GM10248 (cell line): ENCODE data around the gene SMIM41.

Experiments
- CTCF ChIA-PET: fragments of 300-600 bp; sonication (Branson Sonifier 250); formaldehyde crosslinking; extraction: SDS; loops from one replicate; lab custom pipeline; 2021; ENCODE audit warnings: antibody characterized with exemption; lab: Yijun Ruan, JAX
- POLR2A ChIA-PET: fragments of 350-650 bp; sonication (Branson Sonifier 250); formaldehyde crosslinking; extraction: SDS; loops from one replicate; lab custom pipeline; 2020; ENCODE audit warnings: antibody characterized with exemption; lab: Yijun Ruan, JAX
- DNase-seq: peaks from one replicate; pipeline ENCODE4 v3.0.0; 2012; ENCODE audit errors: extremely low spot score
- TF ChIP-seq, protein P1 (sequence below): IDR thresholded peaks from 2 replicates; pipeline ENCODE4 v1.5.1; 2012; ENCODE audit warnings: mild to moderate bottlenecking, low read depth; ENCODE audit errors: extremely low read depth, missing control alignments, control extremely low read depth

SMIM41 gene

DNA sequence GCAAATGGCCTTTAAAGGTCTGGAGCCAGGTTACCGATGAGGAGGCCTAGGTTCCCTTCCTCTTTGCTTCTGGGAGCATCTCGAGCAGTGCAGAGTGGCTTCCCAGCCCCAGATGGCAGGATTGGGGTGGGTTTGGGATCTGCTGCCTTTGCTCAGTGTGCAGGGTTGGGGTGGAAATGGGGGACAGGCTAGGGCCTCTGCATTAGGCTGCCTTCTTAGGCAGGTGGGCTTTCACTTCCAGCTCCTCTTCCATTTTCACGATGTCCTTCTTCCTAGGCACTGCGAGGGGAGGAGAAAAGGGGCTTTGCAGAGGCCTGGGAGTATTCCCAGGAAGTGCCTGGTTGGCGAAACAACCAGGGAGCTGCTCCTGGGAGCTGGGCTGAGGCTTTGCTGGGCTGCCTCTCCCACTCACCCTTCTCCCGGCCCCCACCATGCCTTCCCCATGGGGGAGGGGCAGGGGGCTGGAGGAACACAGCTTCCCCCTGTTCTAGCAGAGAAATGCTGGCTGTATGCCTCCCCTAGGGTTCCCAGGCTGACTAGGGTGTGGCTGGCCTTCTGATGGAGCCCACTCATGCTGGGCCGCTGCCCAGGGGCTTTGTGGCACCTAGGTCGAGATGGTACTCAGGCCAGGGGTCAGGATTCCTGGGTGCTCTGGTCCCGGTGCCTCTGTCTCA is 25.8 kb upstream of the SMIM41 start:
- TF ChIP-seq, protein P1, sequence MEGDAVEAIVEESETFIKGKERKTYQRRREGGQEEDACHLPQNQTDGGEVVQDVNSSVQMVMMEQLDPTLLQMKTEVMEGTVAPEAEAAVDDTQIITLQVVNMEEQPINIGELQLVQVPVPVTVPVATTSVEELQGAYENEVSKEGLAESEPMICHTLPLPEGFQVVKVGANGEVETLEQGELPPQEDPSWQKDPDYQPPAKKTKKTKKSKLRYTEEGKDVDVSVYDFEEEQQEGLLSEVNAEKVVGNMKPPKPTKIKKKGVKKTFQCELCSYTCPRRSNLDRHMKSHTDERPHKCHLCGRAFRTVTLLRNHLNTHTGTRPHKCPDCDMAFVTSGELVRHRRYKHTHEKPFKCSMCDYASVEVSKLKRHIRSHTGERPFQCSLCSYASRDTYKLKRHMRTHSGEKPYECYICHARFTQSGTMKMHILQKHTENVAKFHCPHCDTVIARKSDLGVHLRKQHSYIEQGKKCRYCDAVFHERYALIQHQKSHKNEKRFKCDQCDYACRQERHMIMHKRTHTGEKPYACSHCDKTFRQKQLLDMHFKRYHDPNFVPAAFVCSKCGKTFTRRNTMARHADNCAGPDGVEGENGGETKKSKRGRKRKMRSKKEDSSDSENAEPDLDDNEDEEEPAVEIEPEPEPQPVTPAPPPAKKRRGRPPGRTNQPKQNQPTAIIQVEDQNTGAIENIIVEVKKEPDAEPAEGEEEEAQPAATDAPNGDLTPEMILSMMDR, result no peak
- ChIA-PET POLR2A (no interaction called here), CTCF (interaction anchor here (1.5 to 42.5 kb wide), 4 partner anchors 13 to 21 kb away, joined by 4 to 1220 read pairs (median 13); partner anchors contain the start of gene ATG101)
- DNase-seq, result no peak

DNA sequence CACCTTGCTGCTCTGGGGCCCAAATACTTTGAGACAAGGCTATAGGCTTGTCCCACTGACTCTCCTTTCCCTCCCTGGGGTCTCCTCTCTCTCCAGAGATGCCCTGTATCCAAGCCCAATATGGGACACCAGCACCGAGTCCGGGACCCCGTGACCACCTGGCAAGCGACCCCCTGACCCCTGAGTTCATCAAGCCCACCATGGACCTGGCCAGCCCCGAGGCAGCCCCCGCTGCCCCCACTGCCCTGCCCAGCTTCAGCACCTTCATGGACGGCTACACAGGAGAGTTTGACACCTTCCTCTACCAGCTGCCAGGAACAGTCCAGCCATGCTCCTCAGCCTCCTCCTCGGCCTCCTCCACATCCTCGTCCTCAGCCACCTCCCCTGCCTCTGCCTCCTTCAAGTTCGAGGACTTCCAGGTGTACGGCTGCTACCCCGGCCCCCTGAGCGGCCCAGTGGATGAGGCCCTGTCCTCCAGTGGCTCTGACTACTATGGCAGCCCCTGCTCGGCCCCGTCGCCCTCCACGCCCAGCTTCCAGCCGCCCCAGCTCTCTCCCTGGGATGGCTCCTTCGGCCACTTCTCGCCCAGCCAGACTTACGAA is 25.2 kb upstream of the SMIM41 start:
- TF ChIP-seq, protein P1, result no peak
- POLR2A ChIA-PET, result no interaction called here
- DNase-seq, result no peak
- CTCF ChIA-PET, result interaction anchor here (0.9 to 42.5 kb wide), 4 partner anchors 10 to 22 kb away, joined by 4 to 1220 read pairs (median 4); no protein-coding TSS in a partner anchor

DNA sequence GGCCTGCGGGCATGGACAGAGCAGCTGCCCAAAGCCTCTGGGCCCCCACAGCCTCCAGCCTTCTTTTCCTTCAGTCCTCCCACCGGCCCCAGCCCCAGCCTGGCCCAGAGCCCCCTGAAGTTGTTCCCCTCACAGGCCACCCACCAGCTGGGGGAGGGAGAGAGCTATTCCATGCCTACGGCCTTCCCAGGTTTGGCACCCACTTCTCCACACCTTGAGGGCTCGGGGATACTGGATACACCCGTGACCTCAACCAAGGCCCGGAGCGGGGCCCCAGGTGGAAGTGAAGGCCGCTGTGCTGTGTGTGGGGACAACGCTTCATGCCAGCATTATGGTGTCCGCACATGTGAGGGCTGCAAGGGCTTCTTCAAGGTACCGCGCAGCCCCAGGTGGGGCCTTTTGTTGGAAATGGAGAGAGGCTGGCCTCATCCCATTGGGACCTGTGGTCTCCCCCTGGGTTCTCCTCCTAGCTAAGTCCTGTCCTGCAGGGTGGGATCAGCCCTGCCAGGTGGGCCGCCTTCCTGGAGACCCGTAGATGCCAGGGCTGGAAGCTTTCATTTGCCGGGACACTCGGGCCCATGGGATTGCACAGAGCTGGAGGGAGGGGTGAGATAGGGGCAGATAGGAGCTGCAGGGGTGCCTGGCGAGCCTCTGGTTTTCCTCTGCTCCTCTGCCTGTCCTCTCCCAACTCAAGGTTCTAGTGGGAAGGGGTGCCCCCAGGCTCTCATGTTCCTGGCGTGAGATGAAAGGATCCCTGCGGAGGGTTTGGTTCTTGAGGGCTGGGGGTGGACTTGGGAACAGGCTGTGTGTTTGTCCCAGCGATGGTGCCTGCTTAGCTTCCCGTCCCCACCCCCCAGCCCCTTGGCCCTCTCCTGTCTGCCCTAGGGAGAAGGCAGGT is 24.4 kb upstream of the SMIM41 start:
- POLR2A ChIA-PET, result no interaction called here
- TF ChIP-seq, protein P1, result no peak
- no peak for DNase-seq
- CTCF ChIA-PET, result interaction anchor here (0.7 to 42.5 kb wide), 6 partner anchors 9 to 28 kb away, joined by 3 to 1220 read pairs (median 4); no protein-coding TSS in a partner anchor

DNA sequence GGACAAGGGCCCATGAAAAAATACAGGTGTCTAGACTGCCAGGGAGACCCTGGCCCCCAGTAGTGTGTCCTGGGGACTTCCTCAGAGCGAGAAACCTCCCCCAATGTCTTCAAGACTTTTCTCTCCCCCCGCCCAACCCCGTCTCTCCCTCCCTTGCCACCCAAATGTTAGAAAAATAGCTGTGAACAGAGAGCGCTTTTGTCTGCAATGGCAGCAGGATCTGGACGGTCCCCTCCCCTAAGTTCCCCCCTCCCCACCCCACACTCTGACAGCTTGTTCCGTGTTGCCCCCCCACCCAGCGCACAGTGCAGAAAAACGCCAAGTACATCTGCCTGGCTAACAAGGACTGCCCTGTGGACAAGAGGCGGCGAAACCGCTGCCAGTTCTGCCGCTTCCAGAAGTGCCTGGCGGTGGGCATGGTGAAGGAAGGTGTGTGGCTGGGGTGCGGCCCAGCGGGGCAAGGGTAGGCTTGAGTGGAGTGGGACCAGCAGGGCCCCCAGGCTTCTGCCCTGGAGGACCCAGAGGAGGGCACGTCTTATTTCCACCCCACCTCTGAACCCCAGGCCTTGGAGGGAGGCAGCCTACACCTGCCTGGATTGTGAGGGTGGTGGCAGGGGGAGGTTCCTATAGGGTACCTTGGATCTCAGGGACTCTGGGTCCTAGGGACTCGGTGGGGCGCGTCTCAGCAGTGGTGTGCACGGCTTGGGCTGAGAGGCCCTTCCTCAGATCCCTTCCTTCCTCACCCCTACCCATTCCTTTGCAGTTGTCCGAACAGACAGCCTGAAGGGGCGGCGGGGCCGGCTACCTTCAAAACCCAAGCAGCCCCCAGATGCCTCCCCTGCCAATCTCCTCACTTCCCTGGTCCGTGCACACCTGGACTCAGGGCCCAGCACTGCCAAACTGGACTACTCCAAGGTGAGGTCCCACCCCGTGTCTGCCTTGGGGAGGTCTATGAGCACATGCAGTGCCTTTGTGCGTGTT is 23.5 kb upstream of the SMIM41 start:
- TF ChIP-seq, protein P1, result no peak
- ChIA-PET CTCF (interaction anchor here (0.7 to 42.5 kb wide), 3 partner anchors 8 to 27 kb away, joined by 3 to 1220 read pairs (median 3); no protein-coding TSS in a partner anchor), POLR2A (interaction anchor here (0.6 to 1.1 kb wide), 2 partner anchors 14 to 427 kb away, joined by 4 read pairs; partner anchors contain the start of gene ATG101)
- DNase-seq, result no peak

DNA sequence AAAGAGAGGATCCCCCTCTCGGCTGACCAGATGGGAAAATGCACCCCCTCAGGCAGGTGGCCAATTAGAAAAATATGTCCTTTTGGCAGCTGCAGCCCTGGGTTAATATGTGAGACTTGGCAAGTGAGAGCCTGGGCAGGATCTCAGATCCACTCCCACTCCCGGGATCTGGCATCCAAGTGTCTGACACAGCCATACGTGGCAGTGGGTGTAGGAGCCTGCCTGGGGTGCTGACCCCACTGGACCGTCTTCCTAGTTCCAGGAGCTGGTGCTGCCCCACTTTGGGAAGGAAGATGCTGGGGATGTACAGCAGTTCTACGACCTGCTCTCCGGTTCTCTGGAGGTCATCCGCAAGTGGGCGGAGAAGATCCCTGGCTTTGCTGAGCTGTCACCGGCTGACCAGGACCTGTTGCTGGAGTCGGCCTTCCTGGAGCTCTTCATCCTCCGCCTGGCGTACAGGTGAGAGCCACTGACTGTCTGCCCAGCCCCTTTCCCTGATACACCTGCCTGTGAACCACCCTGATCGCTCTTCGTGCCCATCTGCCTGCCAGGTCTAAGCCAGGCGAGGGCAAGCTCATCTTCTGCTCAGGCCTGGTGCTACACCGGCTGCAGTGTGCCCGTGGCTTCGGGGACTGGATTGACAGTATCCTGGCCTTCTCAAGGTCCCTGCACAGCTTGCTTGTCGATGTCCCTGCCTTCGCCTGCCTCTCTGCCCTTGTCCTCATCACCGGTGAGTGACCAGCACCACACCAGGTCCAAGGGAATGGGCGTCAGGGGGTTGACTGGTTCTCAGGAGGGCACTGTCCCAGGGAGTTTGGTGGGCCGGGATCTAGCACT is 22.5 kb upstream of the SMIM41 start:
- no peak for DNase-seq
- ChIA-PET CTCF (interaction anchor here (1.4 to 42.5 kb wide), 2 partner anchors 9 to 24 kb away, joined by 3 to 1220 read pairs; no protein-coding TSS in a partner anchor), POLR2A (interaction anchor here (1.1 kb wide), 1 partner anchor 13 kb away, joined by 4 read pairs; the partner anchor contains the start of gene ATG101)
- TF ChIP-seq, protein P1, result no peak
